HS-27A (cell line): ENCODE data around the gene PDE4D.

Experiments used
- DNase-seq: peaks from one replicate; pipeline ENCODE4 v3.0.0-alpha.2; 2012; ENCODE audit warnings: low read depth, missing footprints

Gene PDE4D

GRCh38 chr5:59282726-59283125 is 610.8 kb downstream of the PDE4D start:
- DNase-seq: no peak

DNA sequence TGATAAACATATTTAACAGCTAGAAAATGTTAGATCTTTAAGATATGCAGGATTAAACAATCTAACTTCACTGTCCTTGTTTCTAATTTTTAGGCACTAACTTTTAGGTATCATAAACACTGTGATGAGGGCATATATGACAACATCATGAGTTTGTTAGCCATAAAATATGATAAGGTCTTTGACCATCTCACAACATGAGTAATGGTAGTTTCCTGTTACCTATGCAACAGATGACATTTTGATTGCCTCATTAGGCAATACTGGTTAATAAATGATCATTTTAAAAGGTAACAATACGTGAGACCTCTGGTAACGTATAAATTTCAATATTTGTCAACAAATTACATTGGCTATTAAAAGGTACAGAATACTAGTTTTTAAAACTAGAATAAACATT is 613.5 kb downstream of the PDE4D start:
- no peak for DNase-seq

DNA sequence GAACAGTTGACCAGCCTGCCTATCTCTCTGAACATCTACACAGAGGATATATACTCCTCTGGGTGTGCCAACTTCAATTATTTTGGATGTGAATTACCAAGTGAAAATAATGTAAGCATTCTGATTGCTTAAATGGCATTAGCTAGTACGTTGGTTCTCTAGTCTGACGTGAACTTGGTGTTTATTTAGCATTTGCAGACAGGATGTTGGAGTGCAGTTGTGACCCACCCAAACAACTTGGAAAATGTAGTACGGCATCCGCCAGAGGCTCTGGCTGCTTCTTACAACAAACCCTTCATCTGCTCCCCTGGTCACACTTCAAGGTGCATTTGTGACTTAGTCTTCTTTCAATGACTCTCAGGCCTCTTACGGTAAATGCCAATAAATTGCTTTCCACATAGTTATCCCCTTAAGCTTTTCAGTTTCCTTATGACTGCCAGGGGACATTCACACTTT is 616.6 kb downstream of the PDE4D start:
- no peak for DNase-seq

DNA sequence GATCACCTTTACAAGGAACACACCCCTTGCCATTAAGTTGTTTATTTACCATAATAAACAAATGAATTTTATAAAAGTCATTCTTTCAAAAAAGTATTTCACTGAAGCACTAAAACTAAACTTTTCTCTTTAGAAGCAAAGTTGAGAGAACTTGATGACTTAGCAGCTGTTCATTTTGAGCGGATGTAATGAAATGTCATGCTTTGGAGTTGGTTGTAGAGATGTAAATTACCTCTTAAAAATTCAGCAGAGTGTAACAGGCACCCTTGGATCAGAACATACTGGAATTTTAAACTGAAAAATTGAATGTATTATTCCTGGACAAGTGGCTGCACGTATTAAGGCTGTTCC is 617.2 kb downstream of the PDE4D start:
- DNase-seq: no peak

- DNase-seq: no peak
Observed at GRCh38 chr5:59275510-59276324, 617.8 kb downstream of the PDE4D start.

GRCh38 chr5:59275170-59275509 is 618.4 kb downstream of the PDE4D start:
- DNase-seq: no peak

DNA sequence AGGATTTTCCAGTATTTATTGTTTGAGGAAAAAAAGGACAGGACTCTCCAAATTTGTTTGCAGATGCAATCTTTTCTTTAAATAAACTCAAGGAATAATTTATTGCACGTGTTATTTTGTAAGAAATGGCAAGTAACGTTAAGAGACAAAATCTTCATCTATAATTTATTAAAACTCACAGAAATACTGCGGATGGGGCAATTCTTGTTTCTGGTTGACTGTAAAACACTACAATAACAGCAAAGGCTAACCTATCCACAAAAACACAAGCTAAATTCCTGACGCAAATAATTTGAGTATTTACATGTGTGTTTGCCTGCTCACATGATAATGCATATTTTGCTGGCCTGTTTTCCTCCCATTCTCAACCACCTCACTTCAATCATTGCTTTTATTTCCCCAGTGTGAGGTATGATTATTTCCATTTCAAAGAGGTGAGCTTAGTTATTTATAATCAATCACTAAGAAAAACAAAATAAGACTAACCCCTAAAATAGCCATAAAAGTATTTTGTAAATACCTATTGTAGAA is 619.4 kb downstream of the PDE4D start:
- no peak for DNase-seq

- no peak for DNase-seq
Observed at GRCh38 chr5:59272809-59273427, 620.6 kb downstream of the PDE4D start.

DNA sequence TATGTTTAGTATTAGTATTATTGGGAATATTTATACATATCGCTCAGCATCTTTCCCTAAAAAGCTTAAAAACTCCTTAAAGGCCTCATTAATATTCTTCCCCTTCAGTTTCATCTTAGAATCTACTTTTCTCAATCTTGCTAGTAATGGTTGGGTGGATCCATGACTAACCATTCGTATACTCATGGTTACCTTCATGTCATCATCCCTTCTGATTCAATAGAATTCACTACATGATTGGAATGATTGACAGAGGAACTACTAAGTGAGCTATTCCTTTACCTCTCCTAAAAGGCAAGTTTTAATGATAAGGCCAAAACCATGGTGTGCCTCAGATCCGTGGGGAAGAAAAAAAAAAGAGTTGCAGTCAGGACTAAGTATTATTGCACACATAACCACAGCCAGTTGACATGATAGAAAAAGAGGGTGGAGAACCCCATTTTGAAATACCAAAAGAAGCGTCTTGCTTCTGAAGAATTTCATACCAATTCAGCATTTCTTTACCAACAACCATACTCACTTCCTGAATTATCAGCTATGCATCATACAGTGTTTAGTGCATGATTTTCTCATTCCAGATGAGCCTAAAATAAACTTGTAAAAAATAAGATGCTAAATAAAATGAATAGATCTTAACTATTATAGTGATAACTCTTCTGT is 624.6 kb downstream of the PDE4D start:
- DNase-seq: no peak

DNA sequence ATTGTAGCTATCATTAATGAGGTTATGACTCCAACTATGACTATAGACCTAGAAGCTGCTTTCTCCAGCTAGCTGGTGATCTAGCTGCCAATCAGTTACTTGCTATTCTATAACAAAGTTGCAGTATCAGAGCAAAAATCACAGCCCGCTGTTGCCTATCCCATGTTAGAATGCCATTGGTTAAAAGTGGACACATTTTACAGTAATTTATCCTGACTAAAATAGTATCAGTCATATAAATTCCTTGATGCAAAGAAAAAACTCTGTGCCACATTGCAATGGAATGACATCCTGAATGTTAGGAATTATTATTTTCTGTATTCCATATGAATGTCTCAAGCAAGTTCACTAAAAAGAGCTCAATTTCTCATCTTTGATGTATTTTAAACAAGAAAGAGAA is 626.5 kb downstream of the PDE4D start:
- DNase-seq: no peak

DNA sequence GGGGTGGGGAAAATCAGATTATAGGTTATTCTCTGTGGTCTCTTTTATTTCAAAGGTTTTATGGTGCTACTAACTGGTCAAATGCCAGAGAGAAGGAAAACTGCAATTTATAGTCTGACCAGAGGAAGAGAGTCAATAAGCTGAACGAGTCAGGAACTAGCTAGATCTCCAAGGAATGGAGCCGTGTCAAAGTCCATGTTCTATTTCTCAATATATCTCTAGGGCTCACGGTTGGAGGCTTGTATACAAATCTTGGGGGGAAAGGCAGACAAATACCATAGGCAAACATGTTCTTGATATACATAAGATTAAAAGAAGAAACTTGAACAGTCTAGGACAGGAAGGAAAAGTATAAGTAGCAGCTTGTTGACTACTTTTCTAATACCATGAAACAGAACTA is 627.1 kb downstream of the PDE4D start:
- no peak for DNase-seq

- DNase-seq: no peak
Observed at GRCh38 chr5:59264639-59265245, 628.8 kb downstream of the PDE4D start.

DNA sequence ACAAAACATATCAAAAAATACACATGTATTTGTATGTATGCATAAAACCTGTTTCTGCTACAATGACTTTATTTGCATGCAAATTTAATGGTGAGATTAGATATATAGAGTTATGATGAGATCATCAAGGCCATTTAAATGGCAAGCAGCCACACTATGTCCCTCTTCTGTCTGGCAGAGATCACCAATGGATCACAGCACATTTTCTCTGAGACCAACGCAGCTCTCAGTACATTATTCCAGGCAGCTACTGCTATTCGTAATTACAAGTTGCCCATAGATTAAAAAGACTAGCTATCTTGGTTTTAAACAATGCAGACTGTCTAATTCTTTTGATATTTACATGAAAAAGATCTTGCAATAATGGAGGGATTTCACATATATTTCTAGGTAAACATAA is 629.5 kb downstream of the PDE4D start:
- no peak for DNase-seq

GRCh38 chr5:59261969-59262368 is 631.6 kb downstream of the PDE4D start:
- no peak for DNase-seq

- no peak for DNase-seq
Observed at GRCh38 chr5:59260973-59261372, 632.6 kb downstream of the PDE4D start.

DNA sequence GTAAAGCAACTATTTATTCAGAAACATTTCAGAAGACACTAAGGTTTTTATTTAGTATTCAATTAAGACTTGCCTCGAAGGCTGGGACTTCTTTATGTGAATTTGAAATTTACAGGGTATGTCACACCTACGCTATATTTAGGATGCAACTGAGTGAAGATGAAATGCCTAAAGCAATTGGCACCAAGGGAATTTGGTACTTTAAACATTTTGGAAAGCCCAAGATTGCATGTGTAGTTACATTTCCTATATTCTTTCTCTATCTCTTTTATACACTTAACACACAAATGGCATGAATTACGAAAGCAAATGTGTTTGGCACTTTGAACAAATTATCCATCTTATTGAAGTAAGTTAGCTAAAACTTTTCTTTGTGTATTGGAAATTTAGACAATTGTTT is 633.3 kb downstream of the PDE4D start:
- no peak for DNase-seq

DNA sequence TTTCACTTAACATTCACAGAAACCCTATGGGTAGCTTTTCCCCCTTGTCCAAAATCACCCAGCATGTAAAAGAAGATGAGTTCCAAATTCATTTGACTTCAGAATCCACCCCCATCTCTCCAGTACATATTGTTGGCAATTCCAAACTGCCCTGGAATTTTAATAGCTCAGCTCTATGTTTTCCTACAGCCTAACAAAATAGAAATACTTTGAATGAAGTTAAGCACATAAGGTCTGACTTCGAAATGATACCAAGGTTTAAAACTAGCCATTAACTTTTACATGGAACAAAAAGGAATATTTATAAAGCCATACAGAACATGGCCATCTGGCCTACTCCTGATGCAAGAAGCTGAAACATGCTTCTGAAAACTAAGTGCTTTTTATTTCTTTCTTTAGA is 634.3 kb downstream of the PDE4D start:
- no peak for DNase-seq

- no peak for DNase-seq
Observed at GRCh38 chr5:59257488-59258400, 635.8 kb downstream of the PDE4D start.

- DNase-seq: no peak
Observed at GRCh38 chr5:59256331-59256730, 637.2 kb downstream of the PDE4D start.

DNA sequence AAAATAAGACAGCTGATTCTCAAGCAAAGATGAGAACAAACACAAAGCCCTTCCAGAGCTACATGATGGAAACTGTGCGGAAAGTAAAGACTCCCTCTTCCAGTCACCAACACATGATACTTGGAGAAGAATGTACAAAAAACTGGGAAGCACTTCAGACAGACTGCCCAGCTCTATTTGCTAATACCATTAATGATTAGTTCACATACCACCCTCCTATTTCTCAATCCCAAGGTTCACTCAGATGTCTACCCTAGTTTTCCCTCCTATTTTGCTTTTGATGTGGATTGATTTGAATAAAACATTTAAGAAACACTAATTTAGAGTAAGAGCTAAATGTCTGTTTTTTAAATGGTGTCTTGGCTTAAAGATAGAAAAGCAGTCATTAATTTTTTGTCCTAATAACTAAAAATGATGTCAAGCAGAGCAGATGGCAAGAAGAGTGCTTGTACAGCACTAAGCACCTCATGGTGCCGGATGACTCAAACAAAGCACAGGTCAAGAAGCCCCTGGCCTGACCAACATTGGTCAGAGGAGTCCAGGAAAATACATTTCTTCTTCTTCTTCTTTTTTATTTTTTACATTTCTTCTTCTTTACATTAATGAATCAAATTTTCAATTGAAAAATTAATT is 639.4 kb downstream of the PDE4D start:
- no peak for DNase-seq

DNA sequence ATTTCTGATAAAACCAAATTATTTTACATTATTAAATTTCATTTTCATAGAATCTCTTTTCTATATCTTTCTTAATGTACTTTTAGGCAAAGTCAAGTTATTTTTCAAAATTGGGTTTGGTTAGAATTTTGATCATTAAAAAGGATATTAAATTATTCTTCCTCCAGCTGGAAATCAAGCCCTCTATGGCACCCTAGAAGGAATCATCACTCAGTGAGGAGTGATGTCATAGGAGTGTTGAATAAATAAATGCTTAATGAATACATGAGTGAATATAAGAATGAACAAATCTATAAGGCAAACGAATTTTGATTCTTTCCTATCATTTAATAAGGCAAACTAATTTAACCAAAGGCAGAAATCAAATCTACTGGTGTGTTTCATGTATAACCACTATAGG is 639.9 kb downstream of the PDE4D start:
- DNase-seq: no peak
